ENCODE results near the gene PGBD1.

The PGBD1 gene

GRCh38 chr6:28335564-28336283, 54.4 kb downstream of the PGBD1 start, which contains the start of gene ZSCAN31:
Gene ZSCAN31, minus strand, starts transcription at chr6:28336148. Its CDS starts 6,465 bp downstream, at chr6:28329683.
- DNase-seq (ENCODE audit: low read depth in 2 of 2) = peak; percentile 55 to 72

GRCh38 chr6:28336284-28337120, 55.1 kb downstream of the PGBD1 start:
- no peak for DNase-seq (ENCODE audit: low read depth in 2 of 2)

DNA sequence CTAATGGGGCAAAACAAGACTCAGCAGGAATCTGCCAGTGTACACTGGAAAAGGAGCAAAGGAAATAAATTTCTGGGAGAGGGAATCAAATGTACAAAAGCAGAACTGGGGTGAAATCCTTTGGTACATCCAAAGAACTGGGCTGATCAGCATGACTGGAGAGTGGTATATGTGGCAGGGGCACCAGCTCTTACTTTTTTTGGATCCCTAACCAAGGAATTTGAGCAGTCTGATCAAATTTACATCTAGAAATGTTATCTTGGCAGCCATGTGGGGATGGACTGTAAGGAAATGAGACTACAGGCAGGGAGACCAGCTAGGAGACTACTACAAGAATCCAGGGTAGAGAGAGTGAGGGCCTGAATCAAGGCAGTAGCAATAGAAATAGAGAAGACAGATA, 55.7 kb downstream of the PGBD1 start:
- no peak for DNase-seq (ENCODE audit: low read depth in 2 of 2)

- DNase-seq (ENCODE audit: low read depth in 2 of 2) = no peak
Measured at GRCh38 chr6:28340310-28341095, 59.1 kb downstream of the PGBD1 start.

- DNase-seq (ENCODE audit: low read depth in 2 of 2) = no peak
Measured at GRCh38 chr6:28343898-28344677, 62.7 kb downstream of the PGBD1 start.

GRCh38 chr6:28345201-28345600, 63.8 kb downstream of the PGBD1 start:
- DNase-seq (ENCODE audit: low read depth in 2 of 2) = no peak

- DNase-seq (ENCODE audit: low read depth in 2 of 2) = no peak
Measured at GRCh38 chr6:28347119-28347518, 65.7 kb downstream of the PGBD1 start.

DNA sequence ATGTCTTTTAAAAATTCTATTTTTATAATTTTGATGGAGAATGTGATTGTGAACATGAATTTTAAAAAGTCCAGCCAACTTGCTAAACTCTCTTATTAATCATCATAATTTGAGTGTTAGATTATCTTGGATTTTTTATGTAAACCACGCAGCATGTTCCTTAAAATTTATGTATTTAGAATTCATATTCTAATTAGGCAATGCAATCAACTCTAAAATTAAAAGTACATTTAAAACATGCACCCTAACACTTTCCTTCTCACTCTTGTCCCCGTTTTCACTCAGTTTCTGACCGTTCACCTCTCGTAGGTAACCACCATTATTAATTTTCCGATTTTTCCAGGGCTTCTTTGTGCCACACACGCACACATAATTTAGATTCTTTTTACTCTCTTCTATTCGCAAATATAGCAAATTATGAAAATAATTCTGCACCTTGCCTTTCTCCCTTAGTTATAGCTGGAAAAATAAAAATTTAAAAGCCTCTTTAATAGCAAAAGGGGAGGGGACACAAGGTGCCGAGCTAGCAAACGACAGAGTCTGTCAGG, 68.0 kb downstream of the PGBD1 start:
- no peak for DNase-seq (ENCODE audit: low read depth in 2 of 2)

DNA sequence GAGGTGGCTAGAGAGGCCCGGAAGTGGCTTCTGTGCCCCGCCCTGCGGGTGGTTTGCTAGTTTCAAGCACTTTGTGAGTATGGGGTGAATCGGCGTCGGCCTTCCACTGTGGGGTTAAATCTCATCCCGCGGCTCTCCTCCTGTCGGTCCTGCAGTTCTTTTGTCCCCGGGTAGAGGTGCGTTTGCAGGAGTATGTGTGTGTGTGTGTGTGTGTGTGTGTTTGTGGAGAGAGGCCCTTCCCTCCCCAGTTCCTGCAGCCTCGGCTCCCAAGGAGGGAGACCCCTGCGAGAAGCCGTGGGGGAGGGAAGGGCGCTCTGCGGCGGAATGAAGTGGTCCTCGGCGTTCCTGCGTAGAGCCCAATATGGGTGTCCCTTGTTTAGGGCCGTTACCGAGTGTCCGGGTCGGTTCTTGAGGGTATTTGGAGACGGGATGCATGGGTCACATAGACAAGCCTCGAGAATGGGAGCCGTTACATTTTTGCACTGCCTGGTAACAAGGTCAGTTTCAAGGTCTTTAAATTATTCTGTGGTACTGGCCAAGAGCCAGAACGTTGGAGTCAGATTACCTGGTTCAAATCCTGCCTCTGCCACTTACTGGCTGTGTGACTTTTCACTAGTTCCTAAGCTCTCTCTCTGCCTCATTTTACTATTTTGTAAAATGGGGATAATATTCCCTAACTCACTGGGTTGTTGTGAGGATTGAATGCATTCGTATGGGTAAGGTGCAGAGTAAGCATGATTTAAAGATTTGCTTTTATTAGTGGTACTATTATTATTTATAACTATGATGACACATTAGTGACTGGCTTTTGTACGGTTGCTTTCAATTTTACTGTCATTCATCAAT, 68.7 kb downstream of the PGBD1 start, which contains the start of gene ZKSCAN3:
Gene ZKSCAN3, plus strand, starts transcription at position 56 of the 846 bp plus-strand sequence. CDS start 9,640 bp downstream, outside the sequence.
- peak; percentile 64 to 73 for DNase-seq (ENCODE audit: low read depth in 2 of 2)

GRCh38 chr6:28351087-28351486, 69.7 kb downstream of the PGBD1 start:
- DNase-seq (ENCODE audit: low read depth in 2 of 2) = no peak

- no peak for DNase-seq (ENCODE audit: low read depth in 2 of 2)
Measured at GRCh38 chr6:28351493-28351925, 70.1 kb downstream of the PGBD1 start.

Data from stimulated activated CD4-positive, alpha-beta T cell treated with anti-CD3 and anti-CD28 coated beads, Interleukin-1b, Interleukin-23, amount 100 ng/mL, for 4 hours (primary cell).